GM23338 (cell line): Measurements from ENCODE around the gene LRP10. TPM values are rescaled to one million over a fixed set of nuclear protein-coding genes. Genes with fewer than 3 reads are reported as not detected.

Source experiments
- ATAC-seq: fragments of 200-7000 bp; cut with Tn5 transposase; 3 replicates; pipeline ENCODE4 v1.9.1; 2020
- DNase-seq: peaks from one replicate; pipeline ENCODE4 v3.0.0-alpha.2; 2015; ENCODE audit warnings: low spot score
- H2AFZ ChIP-seq: fragments of 200-600 bp; sonication (generic); 2 replicates; pipeline ENCODE4 v1.8.0; 2016; ENCODE audit warnings: antibody characterized with exemption, mild to moderate bottlenecking, moderate library complexity
- H3F3A ChIP-seq: fragments of 200-600 bp; sonication (generic); replicated peaks from 2 replicates; pipeline ENCODE4 v1.8.0; 2017; ENCODE audit warnings: antibody characterized with exemption, mixed run types, low read depth
- H3K27ac ChIP-seq: fragments of 200-600 bp; sonication (generic); 2 replicates; pipeline ENCODE4 v1.6.1; 2016; ENCODE audit warnings: low read depth
- H3K27me3 ChIP-seq: fragments of 200-600 bp; sonication (generic); 2 replicates; pipeline ENCODE4 v1.8.0; 2016; ENCODE audit warnings: mild to moderate bottlenecking, mixed run types, moderate library complexity; ENCODE audit not compliant: insufficient read depth
- H3K36me3 ChIP-seq: fragments of 200-600 bp; sonication (generic); 2 replicates; pipeline ENCODE4 v1.8.0; 2016; ENCODE audit warnings: mild to moderate bottlenecking; ENCODE audit not compliant: insufficient read depth
- H3K4me1 ChIP-seq: fragments of 200-600 bp; sonication (generic); 2 replicates; pipeline ENCODE4 v1.8.0; 2016; ENCODE audit warnings: mild to moderate bottlenecking, moderate library complexity; ENCODE audit not compliant: insufficient read depth
- H3K4me2 ChIP-seq: fragments of 200-600 bp; sonication (generic); 2 replicates; pipeline ENCODE4 v1.7.1; 2017; ENCODE audit warnings: mixed run types
- H3K4me3 ChIP-seq: fragments of 200-600 bp; sonication (generic); 2 replicates; pipeline ENCODE4 v1.6.1; 2016; ENCODE audit warnings: mixed run types
- H3K79me2 ChIP-seq: fragments of 200-600 bp; sonication (generic); replicated peaks from 2 replicates; pipeline ENCODE4 v1.8.0; 2017; ENCODE audit warnings: mild to moderate bottlenecking; ENCODE audit not compliant: insufficient read depth
- H3K9me2 ChIP-seq: fragments of 200-600 bp; sonication (generic); 2 replicates; pipeline ENCODE4 v1.8.0; 2017; ENCODE audit not compliant: insufficient read depth
- H4K20me1 ChIP-seq: fragments of 200-600 bp; sonication (generic); replicated peaks from 2 replicates; pipeline ENCODE4 v1.8.0; 2017; ENCODE audit warnings: mild to moderate bottlenecking; ENCODE audit not compliant: insufficient read depth
- H3K27ac Mint-ChIP-seq: 2 replicates; pipeline ENCODE4 v1.8.0; 2020; ENCODE audit warnings: inconsistent platforms, mild to moderate bottlenecking, moderate library complexity, mixed read lengths
- H3K27me3 Mint-ChIP-seq: 3 replicates; pipeline ENCODE4 v1.8.0; 2022; ENCODE audit warnings: low read depth, mild to moderate bottlenecking, moderate library complexity, mixed read lengths, inconsistent platforms; ENCODE audit not compliant: insufficient read depth, poor library complexity
- H3K36me3 Mint-ChIP-seq: 3 replicates; pipeline ENCODE4 v1.8.0; 2021; ENCODE audit warnings: low read depth, mild to moderate bottlenecking, inconsistent platforms, moderate library complexity, mixed read lengths
- H3K4me1 Mint-ChIP-seq: 3 replicates; pipeline ENCODE4 v1.8.0; 2020; ENCODE audit warnings: mild to moderate bottlenecking, inconsistent platforms, mixed read lengths
- H3K4me3 Mint-ChIP-seq: 3 replicates; pipeline ENCODE4 v1.8.0; 2021; ENCODE audit warnings: moderate library complexity, mild to moderate bottlenecking, inconsistent platforms, mixed read lengths
- H3K9me3 Mint-ChIP-seq: 3 replicates; pipeline ENCODE4 v1.8.0; 2020; ENCODE audit warnings: moderate library complexity, mild to moderate bottlenecking, inconsistent platforms, mixed read lengths
- CREB1 ChIP-seq: fragments of 250-450 bp; sonication (Bioruptor Pico); IDR thresholded peaks from 2 replicates; pipeline ENCODE4 v1.5.0; 2020; ENCODE audit warnings: low read depth, mild to moderate bottlenecking, moderate library complexity
- EZH2 ChIP-seq: fragments of 200-600 bp; sonication (generic); IDR thresholded peaks from one replicate; pipeline ENCODE4 v1.8.0; 2017; ENCODE audit warnings: antibody characterized with exemption, mild to moderate bottlenecking, low read depth; ENCODE audit not compliant: unreplicated experiment
- JUNB ChIP-seq: IDR thresholded peaks from one replicate; pipeline ENCODE4 v1.6.1; 2016; ENCODE audit warnings: antibody characterized with exemption; ENCODE audit not compliant: unreplicated experiment
- NANOG ChIP-seq: IDR thresholded peaks from 2 replicates; pipeline ENCODE4 v1.6.1; 2016; ENCODE audit warnings: antibody characterized with exemption, borderline replicate concordance
- POLR2AphosphoS5 ChIP-seq: IDR thresholded peaks from 2 replicates; pipeline ENCODE4 v1.6.1; 2016; ENCODE audit warnings: antibody characterized with exemption, low read depth
- polyA plus RNA-seq: library from polyadenylated mRNA; unstranded; fragments of >200 nt; fragmentation: Nextera tagmentation; extraction: Ambion mirVana; gene quantifications from 2 replicates; pipeline ENCODE4 v1.2.1, GENCODE V29; 2016
- total RNA-seq: library from RNA; depleted of rRNA; stranded (reverse); fragments of >200 nt; shearing (Covaris generic); gene quantifications from 2 replicates; pipeline ENCODE4 v1.2.3, GENCODE V29; 2014
- TF ChIP-seq, protein P1 (sequence below): fragments of 250-450 bp; sonication (Bioruptor Pico); IDR thresholded peaks from 2 replicates; pipeline ENCODE4 v1.5.0; 2020; ENCODE audit warnings: mild to moderate bottlenecking, moderate library complexity
- TF ChIP-seq, protein P2 (sequence below): IDR thresholded peaks from 2 replicates; pipeline ENCODE4 v1.6.1; 2016; ENCODE audit warnings: antibody characterized with exemption

The LRP10 gene
- total and polyA plus RNA-seq, 2 experiments from 2014 or later = 6.4 to 18.1 TPM

DNA sequence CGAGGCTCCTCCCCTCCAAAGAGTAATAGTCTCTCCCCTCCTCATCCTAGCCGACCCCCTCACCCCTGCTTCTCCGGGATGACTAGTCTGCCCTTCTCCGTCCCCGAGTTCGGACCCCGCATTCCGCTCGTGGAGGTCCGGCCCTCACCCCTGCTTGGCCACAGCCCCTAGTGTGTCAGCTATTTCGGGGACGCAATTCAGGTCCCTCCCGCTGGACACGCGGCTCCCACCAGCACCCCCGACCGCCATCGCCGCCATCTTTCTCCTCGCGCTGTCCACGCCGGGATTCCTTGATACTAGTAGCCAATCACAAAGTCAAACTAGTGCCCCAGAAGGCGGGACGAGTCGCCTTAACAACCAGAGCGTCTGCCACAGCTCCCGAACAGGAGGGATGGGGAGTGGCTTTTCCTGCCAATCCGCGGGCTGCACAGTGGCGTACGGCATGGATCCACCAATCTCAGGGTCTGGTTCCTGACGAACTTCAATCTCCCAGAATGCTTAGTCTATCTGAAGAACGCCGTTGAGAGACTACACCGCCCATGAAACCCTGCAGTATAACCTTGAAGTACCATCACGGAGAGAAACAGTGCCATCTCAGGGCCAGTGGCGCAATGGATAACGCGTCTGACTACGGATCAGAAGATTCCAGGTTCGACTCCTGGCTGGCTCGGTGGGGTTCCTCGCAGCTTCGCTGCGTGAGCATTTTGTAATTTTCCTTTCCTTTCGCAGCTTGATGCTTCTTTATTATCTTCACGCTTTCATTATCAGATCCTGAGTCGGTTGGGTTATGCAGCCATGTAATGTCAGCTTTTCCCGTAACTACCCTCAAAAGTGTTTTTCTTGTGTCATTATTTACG lies 57.8 kb downstream of the LRP10 start, which contains the start of gene PRMT5:
Gene PRMT5 (minus strand): TSS at position 273 of the 857 bp plus-strand sequence. CDS start 15 bp downstream, at position 258.
- Histone ChIP-seq H3K27ac (peak within 1 kb of the TSS; percentile 86), H3F3A (peaks cover 16% of the 10 kb centered on the region), H3K4me3 (peak within 1 kb of the TSS; percentile 63), H3K4me2 (peak within 1 kb of the TSS; percentile 97), H3K79me2 (peaks cover 23% of the 10 kb centered on the region), H4K20me1 (peaks cover 3% of the 10 kb centered on the region; the same call in 1 of the 2 replicates), H3K9me2 (no peaks in the 10 kb centered on the region), H2AFZ (peak within 1 kb of the TSS; percentile 88), H3K36me3 (peaks cover 22% of the 10 kb centered on the region), H3K27me3 (no peaks in the 10 kb centered on the region), H3K4me1 (peaks cover 7% of the 10 kb centered on the region)
- H3K9me3 Mint-ChIP-seq = no peaks in the 10 kb centered on the region
- H3K4me3 Mint-ChIP-seq = no peak within 1 kb of the TSS
- peak; percentile 99 for DNase-seq
- H3K27me3 Mint-ChIP-seq = no peaks in the 10 kb centered on the region
- TF ChIP-seq, protein P1, sequence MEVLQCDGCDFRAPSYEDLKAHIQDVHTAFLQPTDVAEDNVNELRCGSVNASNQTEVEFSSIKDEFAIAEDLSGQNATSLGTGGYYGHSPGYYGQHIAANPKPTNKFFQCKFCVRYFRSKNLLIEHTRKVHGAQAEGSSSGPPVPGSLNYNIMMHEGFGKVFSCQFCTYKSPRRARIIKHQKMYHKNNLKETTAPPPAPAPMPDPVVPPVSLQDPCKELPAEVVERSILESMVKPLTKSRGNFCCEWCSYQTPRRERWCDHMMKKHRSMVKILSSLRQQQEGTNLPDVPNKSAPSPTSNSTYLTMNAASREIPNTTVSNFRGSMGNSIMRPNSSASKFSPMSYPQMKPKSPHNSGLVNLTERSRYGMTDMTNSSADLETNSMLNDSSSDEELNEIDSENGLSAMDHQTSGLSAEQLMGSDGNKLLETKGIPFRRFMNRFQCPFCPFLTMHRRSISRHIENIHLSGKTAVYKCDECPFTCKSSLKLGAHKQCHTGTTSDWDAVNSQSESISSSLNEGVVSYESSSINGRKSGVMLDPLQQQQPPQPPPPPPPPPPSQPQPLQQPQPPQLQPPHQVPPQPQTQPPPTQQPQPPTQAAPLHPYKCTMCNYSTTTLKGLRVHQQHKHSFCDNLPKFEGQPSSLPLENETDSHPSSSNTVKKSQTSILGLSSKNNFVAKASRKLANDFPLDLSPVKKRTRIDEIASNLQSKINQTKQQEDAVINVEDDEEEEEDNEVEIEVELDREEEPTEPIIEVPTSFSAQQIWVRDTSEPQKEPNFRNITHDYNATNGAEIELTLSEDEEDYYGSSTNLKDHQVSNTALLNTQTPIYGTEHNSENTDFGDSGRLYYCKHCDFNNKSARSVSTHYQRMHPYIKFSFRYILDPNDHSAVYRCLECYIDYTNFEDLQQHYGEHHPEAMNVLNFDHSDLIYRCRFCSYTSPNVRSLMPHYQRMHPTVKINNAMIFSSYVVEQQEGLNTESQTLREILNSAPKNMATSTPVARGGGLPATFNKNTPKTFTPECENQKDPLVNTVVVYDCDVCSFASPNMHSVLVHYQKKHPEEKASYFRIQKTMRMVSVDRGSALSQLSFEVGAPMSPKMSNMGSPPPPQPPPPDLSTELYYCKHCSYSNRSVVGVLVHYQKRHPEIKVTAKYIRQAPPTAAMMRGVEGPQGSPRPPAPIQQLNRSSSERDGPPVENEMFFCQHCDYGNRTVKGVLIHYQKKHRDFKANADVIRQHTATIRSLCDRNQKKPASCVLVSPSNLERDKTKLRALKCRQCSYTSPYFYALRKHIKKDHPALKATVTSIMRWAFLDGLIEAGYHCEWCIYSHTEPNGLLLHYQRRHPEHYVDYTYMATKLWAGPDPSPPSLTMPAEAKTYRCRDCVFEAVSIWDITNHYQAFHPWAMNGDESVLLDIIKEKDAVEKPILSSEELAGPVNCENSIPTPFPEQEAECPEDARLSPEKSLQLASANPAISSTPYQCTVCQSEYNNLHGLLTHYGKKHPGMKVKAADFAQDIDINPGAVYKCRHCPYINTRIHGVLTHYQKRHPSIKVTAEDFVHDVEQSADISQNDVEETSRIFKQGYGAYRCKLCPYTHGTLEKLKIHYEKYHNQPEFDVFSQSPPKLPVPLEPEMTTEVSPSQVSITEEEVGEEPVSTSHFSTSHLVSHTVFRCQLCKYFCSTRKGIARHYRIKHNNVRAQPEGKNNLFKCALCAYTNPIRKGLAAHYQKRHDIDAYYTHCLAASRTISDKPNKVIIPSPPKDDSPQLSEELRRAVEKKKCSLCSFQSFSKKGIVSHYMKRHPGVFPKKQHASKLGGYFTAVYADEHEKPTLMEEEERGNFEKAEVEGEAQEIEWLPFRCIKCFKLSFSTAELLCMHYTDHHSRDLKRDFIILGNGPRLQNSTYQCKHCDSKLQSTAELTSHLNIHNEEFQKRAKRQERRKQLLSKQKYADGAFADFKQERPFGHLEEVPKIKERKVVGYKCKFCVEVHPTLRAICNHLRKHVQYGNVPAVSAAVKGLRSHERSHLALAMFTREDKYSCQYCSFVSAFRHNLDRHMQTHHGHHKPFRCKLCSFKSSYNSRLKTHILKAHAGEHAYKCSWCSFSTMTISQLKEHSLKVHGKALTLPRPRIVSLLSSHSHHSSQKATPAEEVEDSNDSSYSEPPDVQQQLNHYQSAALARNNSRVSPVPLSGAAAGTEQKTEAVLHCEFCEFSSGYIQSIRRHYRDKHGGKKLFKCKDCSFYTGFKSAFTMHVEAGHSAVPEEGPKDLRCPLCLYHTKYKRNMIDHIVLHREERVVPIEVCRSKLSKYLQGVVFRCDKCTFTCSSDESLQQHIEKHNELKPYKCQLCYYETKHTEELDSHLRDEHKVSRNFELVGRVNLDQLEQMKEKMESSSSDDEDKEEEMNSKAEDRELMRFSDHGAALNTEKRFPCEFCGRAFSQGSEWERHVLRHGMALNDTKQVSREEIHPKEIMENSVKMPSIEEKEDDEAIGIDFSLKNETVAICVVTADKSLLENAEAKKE (CRISPR knock-in tag) = no peak
- TF ChIP-seq CREB1 (CRISPR knock-in tag) (peak; percentile 81), POLR2AphosphoS5 (peak; percentile 96)
- no peak within 1 kb of the TSS for H3K27ac Mint-ChIP-seq
- peaks cover 8% of the 10 kb centered on the region for H3K4me1 Mint-ChIP-seq
- peak; percentile 94 for ATAC-seq
- H3K36me3 Mint-ChIP-seq = peaks cover 32% of the 10 kb centered on the region

DNA sequence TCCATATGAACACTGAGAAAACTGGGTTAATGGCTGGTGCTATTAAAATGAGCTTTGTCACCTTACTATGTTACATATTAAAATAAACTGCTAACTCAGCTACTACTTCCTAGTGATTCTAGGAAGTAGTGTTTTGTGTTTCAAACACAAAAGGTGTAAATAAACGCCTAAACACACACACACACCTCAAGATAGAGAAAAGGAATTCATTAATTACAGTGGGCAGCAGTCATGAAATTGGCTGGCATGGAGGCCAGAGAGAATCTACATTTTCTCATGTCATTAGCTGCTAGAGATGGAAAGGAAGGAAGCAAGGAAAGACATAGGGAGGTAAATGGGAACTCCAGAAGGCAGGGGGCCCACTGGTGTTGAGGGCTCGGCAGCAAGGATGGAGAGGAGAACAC lies 58.4 kb downstream of the LRP10 start:
- H3K4me3 Mint-ChIP-seq = no peak overlapping the region
- TF ChIP-seq EZH2 (no peak), CREB1 (CRISPR knock-in tag) (no peak), NANOG (no peak), JUNB (no peak)
- TF ChIP-seq, protein P2, sequence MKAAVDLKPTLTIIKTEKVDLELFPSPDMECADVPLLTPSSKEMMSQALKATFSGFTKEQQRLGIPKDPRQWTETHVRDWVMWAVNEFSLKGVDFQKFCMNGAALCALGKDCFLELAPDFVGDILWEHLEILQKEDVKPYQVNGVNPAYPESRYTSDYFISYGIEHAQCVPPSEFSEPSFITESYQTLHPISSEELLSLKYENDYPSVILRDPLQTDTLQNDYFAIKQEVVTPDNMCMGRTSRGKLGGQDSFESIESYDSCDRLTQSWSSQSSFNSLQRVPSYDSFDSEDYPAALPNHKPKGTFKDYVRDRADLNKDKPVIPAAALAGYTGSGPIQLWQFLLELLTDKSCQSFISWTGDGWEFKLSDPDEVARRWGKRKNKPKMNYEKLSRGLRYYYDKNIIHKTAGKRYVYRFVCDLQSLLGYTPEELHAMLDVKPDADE = no peak

More for the DNA sequence above, 58.4 kb downstream of the LRP10 start:
- H3K27ac ChIP-seq = peak overlapping the region; percentile 86
- Mint-ChIP-seq H3K9me3 (no peaks in the 10 kb centered on the region), H3K4me1 (peaks cover 8% of the 10 kb centered on the region), H3K27me3 (no peaks in the 10 kb centered on the region), H3K27ac (no peak overlapping the region), H3K36me3 (peaks cover 26% of the 10 kb centered on the region)
- H3K4me2 ChIP-seq = peak overlapping the region; percentile 82
- peaks cover 15% of the 10 kb centered on the region for H3K36me3 ChIP-seq
- peaks cover 16% of the 10 kb centered on the region for H3F3A ChIP-seq
- H3K79me2 ChIP-seq = peaks cover 23% of the 10 kb centered on the region
- H3K4me1 ChIP-seq = peaks cover 7% of the 10 kb centered on the region
- H2AFZ ChIP-seq = peak overlapping the region; percentile 88
- peak overlapping the region; percentile 58 for H3K4me3 ChIP-seq
- H4K20me1 ChIP-seq = peaks cover 2% of the 10 kb centered on the region; the same call in 1 of the 2 replicates
- ATAC-seq = peak; percentile 1; the same call in 2 of the 3 replicates
- no peak for DNase-seq
- H3K9me2 ChIP-seq = no peaks in the 10 kb centered on the region
- H3K27me3 ChIP-seq = no peaks in the 10 kb centered on the region
